ENCODE results near the gene LAMB4.

Gene LAMB4

DNA sequence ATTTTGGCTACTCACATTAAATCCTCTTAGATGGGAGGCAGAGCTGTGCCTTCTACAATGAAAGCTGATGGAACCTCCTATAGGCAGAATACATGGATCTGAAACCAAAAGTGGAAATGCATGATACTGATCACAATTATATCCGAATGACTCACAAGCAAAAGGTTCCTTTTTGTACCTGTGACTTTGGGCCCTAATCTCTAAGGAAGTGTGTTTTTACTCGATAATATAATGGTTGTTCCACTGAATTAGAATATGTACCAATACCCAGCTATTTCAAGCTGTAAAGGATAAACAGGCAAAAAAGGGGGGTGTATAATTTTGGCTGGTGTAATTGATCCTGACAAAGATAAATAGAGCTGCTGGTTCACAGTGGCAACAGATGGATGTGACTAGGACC is 109.6 kb downstream of the LAMB4 start:
- in situ Hi-C loops (cut with HindIII; ENCODE audit: low sequenced_read_pairs) = no loop called here

DNA sequence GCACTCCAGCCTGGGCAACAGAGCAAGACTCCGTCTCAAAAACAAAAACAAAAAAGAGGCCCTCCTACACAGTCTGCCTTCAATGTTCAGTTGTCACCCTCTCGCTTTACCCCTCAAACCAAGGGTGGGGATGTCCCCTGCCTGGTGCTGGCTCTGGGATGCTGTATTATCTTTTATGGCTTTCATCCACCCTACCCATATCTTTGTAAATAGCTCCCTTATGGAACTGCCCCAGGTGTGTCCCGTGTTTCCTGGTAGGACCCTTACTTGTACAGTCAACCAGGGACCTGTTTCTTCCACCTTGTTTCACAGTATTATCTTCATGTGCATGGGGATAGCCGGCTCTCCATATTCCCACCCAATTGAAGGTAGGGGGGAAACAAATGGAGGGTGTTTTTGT is 111.5 kb downstream of the LAMB4 start:
- in situ Hi-C loops (cut with HindIII; ENCODE audit: low sequenced_read_pairs) = loop anchor here (5.0 kb wide), 1 partner anchor 69 kb away; no protein-coding TSS in a partner anchor

DNA sequence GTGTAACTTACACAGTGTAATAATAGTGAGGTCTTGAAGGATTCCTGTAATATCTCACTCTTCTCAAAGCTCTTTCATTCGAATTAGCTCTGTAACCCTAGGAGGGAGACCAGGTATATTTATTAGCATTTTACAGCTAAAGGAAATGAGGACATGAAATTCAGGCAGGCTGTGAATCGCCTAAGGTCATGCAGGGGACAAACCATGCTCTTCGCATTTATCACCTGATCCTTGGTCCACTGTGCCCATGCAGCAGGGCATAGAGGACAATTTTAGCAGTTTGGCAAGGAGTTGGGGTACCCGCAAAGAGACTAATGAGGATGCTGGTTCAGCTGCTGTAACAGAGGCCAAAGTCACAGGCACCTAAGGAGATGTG is 112.4 kb downstream of the LAMB4 start:
- in situ Hi-C loops (cut with HindIII; ENCODE audit: low sequenced_read_pairs) = loop anchor here (5.0 kb wide), 1 partner anchor 70 kb away; no protein-coding TSS in a partner anchor

DNA sequence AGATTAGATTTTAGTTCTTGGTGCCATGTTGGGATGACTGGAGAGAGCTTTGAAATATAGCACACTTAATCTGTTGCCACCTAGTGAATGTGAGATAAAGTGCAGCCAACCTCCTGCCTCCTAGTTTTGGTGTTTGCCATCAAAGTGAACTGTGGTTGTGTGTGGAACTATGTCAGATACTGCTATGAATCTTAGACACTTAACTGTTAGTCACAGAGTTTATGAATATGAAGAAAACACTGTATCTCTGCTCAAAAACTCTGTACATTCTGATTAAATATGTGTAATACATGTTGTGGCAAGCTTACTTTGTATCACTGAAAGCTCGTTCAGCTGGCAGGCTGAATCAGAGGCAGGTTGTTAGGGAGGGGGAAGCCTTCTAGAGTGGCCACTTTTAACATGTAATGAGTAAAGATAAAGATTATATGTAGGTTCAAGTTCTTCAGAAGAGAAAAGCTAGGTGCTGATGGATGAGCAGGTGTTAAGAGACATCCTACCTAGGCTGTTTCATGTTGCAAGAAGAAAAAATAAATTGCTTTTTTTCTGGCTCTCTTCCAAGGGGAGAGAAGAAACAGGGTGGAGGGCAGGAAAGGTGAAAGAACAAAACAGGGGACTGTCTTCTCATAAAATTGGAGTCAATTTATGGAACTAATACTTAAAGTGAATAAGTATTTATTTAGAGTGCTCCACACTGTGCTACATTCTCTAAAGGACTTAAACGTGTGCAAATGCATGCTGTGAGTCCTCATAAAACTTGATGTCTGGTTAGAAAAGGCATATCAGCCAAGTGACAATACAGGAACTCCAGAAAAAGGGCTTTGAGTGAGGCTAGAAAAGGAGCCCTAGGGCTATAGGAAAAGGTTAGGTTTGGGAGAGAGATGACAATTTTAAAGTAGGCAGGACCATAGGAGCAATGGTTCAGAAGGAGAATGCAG is 113.1 kb downstream of the LAMB4 start:
- in situ Hi-C loops (cut with HindIII; ENCODE audit: low sequenced_read_pairs) = loop anchor here (5.0 kb wide), 1 partner anchor 70 kb away; no protein-coding TSS in a partner anchor

DNA sequence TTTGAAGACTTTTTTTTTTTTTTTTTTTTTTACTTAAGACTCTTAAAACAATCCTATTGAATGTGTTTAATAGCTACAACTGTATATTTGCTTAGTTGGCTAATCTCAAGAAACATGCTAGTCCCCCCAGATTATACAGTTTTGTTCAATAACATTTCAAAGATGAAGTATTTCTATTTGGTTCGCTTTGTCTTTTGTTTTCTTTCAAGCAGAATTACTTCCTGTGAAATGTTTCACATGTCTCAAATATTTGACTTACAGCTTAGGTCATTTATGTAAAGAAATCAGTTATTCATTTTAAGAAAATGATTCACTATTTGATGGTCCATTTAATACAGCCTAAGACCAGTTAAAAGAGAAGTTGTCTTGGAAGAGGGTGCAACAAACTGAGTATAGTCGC is 114.4 kb downstream of the LAMB4 start:
- in situ Hi-C loops (cut with HindIII; ENCODE audit: low sequenced_read_pairs) = loop anchor here (5.0 kb wide), 1 partner anchor 72 kb away; no protein-coding TSS in a partner anchor

DNA sequence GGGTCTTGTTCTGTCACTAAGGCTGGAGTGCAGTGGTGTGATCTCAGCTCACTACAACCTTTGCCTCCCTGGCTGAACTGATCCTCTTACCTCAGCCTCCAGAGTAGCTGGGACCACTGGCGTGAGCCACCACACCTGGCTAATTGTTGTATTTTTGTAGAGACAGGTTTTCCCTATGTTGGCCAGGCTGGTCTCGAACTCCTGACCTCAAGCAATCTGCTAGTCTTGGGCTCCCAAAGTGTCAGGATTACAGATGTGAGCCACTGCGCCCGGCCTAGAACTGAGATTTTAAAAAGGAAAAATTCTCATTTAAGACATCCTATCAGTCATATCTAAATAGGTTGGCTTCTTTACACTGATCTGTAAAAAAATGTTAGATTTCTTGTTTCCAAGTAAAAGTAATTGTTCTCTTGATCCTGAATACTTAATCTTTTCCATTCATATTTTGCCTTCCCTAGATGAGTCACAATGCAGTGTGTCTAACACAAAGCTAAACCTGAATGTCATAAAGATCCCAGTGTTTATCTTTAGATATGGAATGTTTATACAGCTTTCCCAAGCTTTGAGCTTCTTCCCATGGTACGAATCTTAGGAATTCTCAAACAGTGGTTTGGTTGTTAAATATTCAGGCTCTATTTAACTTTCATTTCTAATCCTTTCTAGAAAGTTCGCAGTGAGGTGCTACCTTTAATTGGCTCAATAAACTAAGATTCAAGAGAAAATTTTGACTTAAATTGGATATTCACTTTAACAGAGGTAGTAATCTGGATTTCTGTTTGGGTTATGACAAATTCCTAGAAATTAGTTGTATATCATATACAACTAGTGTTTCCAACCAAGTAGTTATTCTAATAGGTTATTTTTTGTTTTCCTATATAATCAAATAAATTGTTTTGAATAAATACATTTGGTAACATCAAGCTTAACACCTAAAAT is 115.1 kb downstream of the LAMB4 start:
- in situ Hi-C loops (cut with HindIII; ENCODE audit: low sequenced_read_pairs) = loop anchor here (5.0 kb wide), 1 partner anchor 72 kb away; no protein-coding TSS in a partner anchor

DNA sequence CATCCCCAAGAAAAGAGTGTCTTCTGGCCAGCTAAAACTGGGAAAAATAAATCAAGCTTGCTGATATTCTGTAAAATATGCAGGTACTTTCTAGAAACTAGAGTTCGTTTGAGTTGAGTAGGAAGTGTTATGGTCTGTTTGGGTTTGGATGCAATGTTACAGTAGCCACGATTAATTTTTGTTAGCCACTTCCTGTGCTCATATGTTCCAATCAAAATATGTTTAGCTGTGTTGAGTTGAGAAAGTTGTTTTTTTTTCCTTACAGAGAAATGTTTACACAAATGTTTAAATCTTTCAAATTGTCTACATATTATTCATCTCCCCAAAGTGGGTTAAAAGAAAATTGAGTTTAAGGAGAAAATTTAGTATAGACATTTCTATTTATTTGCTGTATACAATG is 115.9 kb downstream of the LAMB4 start:
- in situ Hi-C loops (cut with HindIII; ENCODE audit: low sequenced_read_pairs) = no loop called here

DNA sequence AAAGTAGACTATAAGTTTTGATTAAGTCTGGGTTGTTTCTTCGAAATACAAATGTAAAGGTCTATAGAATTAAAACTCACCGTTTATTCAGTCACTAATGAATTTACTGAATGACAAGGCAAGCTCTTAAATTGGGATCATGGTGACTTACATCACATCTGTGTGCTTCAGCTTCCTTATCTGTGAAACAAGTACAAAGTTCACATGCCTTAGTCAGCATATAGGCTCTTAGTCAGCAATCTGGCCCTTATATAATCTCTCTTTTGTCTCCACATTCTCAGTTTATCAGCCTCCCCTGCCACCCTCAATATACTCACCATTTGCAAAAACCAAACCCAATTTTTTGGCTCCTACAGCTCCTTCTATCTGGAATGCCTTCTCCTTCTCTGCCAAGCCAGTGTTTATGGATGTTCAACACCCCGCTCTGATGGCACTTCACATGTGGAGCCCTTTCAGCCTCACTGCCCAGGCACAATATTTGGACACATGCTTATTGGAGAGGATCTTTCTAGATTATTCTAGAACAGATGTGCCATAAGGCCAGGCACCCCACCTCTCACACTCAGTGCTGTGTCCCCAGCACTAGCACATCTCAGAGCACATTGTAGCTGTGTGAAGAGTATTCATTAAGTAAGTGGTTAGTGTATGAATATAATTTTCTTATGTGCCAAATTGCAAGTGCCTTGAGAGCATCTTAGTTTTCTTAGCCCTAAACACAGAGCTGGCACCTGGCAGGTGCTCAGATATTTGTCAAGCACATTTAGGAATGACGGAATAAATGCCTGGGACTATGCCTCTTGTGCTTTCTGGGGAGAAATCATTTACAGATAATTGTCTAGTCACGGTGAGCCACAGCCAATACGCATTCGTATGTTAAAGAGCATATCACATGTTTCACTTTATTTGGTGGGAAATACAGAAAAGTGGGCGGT is 117.4 kb downstream of the LAMB4 start:
- in situ Hi-C loops (cut with HindIII; ENCODE audit: low sequenced_read_pairs) = no loop called here

DNA sequence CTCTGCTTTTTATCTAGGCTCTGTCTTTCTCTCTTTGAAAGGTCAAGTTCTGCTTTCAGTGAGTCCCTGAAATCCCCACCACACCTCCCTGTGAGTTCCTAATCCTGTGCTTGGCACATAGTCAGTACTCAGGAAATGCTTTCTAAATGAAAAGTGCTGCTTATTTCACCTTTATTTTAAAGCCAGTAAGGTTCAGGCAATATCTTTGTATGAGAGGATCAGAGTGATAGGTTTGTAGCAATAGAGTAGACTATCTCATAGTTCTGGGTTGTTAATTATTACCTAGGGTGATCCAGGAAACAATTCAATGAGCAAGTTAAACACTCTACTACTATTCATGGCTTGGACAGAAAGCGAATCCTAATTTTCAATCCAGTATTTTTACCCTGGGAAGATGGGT is 119.8 kb downstream of the LAMB4 start:
- in situ Hi-C loops (cut with HindIII; ENCODE audit: low sequenced_read_pairs) = no loop called here

DNA sequence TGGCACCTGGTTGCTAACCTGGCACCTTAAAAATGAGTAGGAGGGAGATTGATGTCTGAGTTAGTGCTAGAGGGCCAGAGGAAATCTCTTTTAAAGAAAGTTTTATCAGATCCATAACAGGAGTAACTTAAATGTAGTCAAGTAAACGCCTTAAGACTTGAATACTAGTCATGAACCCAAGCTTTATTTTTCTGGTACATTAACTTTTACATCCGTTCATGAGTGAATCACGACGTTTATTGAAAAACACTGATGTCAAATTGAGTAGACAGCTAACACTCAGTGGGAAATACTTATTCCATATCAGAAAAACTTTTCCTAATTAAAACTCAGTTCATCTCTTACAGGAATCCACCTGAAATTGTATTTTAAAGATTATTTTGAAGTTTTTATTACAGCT is 120.3 kb downstream of the LAMB4 start:
- in situ Hi-C loops (cut with HindIII; ENCODE audit: low sequenced_read_pairs) = no loop called here

DNA sequence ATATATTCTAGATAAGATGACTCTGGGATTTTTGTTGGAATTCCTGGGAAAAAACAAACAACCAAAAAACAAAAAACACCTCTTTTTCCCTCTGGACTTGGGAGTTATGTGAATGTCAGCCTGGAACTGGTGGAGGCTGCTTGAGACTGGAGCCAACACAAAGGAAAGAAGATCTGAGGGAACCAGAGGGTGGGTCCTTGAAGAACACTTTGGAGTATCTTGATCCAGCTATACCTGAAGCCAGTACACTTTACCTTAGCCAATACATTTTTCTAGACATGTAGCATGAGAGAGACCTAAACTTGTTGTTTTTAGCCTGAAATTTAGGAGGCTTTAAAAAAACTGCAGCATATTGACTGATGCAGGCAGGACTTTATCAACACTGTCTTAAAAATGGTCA is 121.3 kb downstream of the LAMB4 start:
- in situ Hi-C loops (cut with HindIII; ENCODE audit: low sequenced_read_pairs) = no loop called here

DNA sequence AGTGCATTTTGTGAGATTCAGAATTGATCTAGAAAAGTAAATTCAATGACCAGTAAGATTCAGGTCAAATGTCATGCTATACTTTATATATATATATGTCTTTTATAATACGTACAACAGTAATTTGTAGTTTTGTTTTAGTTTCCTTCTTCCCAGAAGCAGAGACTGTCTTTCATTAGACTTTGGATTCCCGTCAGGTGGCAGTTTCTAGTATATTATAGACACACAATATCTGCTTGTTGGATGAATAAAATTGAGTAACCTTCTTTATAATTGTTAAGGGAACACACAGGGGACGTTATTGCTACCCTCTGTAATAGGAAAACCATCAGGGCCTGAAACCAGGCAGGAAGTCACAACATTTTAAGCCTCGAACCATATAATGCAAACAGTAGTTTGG is 121.9 kb downstream of the LAMB4 start:
- in situ Hi-C loops (cut with HindIII; ENCODE audit: low sequenced_read_pairs) = no loop called here

DNA sequence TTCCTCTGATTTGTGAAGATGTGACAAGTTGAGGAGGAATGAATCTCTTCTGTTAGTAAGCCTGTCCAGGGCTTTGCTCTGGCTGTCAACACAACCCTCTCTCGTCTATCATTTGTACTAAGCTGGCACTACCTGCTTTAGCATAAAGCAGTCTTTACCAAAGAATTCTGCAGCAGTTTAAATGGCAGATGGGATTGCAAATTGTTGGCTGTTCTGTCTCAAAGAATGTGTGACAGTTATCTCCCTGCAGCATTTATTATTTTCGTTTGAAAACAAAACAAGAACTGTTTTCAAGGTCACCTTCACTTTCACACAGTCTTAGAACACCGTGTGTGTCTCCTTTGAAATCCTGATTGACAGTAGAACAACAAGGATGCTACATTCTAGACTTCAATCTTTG is 122.4 kb downstream of the LAMB4 start:
- in situ Hi-C loops (cut with HindIII; ENCODE audit: low sequenced_read_pairs) = no loop called here

DNA sequence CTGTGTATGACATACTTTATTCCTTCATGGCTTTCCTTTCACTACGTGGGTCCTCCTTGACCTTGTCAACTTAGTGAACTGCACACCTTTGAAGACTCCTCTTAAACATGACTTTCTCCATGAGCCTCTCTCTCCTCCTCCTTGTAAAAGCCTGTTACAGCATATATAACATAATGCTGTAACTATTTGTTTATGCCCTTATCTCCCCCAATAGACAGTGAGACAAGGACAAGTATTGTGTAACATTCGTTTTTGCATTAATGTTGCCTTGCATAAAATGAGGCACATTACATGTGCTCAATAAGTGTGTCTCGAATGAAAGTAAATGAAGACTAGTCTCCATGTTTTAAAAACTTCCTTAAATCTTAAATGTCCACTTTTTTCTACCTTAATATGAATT is 122.9 kb downstream of the LAMB4 start:
- in situ Hi-C loops (cut with HindIII; ENCODE audit: low sequenced_read_pairs) = no loop called here

DNA sequence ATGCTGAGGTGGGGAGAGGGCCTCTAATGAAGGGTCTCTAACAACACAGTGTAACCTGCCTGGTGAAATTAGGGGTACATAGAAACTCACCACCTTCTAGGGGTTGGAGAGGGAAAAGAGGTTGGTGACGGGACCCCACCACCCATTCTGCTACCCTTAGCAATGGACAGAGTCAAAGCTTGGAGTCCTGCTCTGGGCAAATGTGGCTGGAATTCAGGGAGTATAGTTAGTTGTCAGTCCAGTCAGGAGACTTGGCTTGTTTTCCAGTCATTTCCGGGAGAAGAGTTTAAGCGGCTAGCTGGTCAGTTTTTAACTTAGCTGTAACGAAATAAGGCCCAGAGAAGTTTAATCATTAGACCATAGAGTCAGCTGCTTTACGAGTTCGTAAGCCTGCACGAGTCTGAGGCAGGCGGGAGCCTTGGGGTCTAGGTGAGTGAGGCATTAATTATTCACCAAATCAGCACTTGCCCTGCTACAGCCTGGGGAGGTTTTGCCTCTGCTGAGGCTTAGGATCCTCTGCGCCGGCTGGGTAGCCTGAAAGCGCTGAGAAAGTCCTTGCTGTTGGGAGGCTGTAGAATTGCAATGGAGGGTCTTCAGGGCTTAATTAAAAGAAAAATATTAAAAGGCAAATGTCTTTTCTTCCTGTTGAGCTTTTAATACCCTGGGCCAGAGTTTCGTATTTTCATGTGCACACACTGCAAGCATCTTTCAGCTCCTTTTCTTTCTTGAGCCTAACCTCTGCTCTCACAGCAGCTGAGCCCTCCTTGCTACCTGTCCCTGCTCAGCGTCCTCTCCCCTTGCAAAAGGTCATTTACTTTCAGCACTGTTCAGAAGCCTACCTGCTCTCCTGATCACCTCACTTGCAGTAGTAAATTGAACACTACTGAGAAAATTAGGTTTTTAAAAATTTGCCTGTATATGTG is 125.7 kb downstream of the LAMB4 start:
- in situ Hi-C loops (cut with HindIII; ENCODE audit: low sequenced_read_pairs) = no loop called here

DNA sequence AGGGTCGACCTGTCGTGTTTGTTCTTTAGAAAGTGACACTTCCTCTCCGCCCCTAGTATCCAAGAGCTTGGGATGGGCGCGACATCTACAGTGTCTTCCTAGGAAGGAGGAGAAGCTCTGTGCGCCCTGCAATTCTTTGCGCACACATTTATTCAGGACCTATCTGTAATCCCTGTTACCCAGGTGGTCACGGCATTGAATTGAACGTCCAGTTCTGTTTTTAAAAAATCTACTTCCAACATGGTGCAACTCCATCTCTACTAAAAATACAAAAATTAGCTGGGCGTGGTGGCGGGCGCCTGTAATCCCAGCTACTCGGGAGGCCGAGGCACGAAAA is 126.6 kb downstream of the LAMB4 start:
- in situ Hi-C loops (cut with HindIII; ENCODE audit: low sequenced_read_pairs) = no loop called here

DNA sequence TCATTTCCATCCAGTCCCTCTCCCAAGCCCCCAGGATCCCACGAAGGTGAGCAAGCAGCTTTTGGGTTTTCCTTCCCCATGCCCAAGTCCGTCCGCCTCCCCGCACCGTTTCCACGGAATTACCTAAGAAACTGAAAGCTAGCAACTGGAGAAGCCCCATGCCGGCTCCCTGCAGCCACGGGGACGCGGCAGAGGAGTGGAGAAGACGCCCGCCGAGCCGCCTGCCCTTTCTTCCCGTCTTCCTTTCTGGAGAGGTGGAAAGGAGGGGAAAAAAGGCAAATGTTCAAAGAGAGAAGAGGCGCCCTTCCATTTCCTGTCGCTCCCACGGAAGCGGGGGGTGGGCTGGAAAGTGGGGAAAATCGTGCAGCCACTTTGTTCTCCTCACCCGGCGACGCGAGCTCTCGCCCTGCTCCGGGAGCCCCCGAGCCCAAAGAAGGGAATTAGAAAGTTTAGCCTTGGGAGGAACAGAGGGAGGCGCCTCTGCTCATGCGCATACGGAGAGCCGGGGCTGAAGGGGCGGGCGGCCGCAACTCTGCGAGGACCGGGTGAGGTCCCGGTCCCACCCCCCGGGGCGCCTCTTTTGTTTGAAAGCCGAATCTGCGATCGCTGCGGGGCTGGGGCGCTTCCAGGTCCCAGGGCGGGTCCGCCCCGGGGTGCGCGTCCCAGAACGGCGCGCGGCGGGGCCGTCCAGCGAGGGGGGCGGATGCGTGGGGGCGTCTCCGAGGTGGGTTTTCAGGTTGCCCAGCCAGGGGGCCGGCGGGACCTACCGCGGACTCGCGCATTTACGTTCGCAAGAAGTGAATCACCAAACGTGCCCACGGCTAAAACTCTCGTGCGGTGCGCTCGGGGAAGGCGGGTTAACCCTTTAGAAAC is 127.2 kb downstream of the LAMB4 start, which contains the start of gene LAMB1:
TSS of gene LAMB1 (minus strand) at position 436 of the 873 bp plus-strand sequence. CDS start at position 160, 276 bp downstream.
- in situ Hi-C loops (cut with HindIII; ENCODE audit: low sequenced_read_pairs) = no loop called here

Measured in endothelial cell of hepatic sinusoid (primary cell).